Liver (tissue), 9 donors: ENCODE measurements around the gene TKTL1. TPM values are rescaled to one million over a fixed set of nuclear protein-coding genes. Genes with fewer than 3 reads are reported as not detected.

Experiments used
- DNase-seq: peaks from one replicate; pipeline ENCODE4 v3.0.0-alpha.2; 2017; ENCODE audit warnings: low spot score
- H3K27ac ChIP-seq, 2 donors: one replicate each; pipeline ENCODE4 v1.7.0; 2013; ENCODE audit warnings: inconsistent platforms in 2 of 2, low read length in 2 of 2, control low read depth in 1 of 2, low read depth in 1 of 2, mild to moderate bottlenecking in 1 of 2
- H3K27me3 ChIP-seq, 4 donors: one replicate each; pipeline versions ENCODE4 v1.6.1 to v1.7.0; 2013; ENCODE audit warnings: low read length in 3 of 4, inconsistent platforms in 1 of 4, mild to moderate bottlenecking in 1 of 4, moderate library complexity in 1 of 4; ENCODE audit not compliant: control insufficient read depth in 4 of 4, insufficient read depth in 4 of 4
- H3K36me3 ChIP-seq, 4 donors: one replicate each; pipeline versions ENCODE4 v1.6.1 to v1.7.0; 2013; ENCODE audit warnings: low read length in 3 of 4, mild to moderate bottlenecking in 3 of 4, low read depth in 1 of 4, moderate library complexity in 1 of 4; ENCODE audit not compliant: control insufficient read depth in 4 of 4, insufficient read depth in 3 of 4
- H3K4me1 ChIP-seq, 4 donors: one replicate each; pipeline versions ENCODE4 v1.6.1 to v1.7.0; 2013; ENCODE audit warnings: low read length in 3 of 4, mild to moderate bottlenecking in 3 of 4, moderate library complexity in 1 of 4; ENCODE audit not compliant: control insufficient read depth in 4 of 4, insufficient read depth in 4 of 4
- H3K4me3 ChIP-seq, 3 donors: one replicate each; pipeline versions ENCODE4 v1.6.1 to v1.7.0; 2013; ENCODE audit warnings: low read length in 3 of 3, control low read depth in 1 of 3, low read depth in 1 of 3, mild to moderate bottlenecking in 1 of 3
- H3K9ac ChIP-seq, 2 donors: one replicate each; pipeline ENCODE4 v1.7.0; 2013; ENCODE audit warnings: low read length in 2 of 2, mild to moderate bottlenecking in 2 of 2, moderate library complexity in 2 of 2, control low read depth in 1 of 2, low read depth in 1 of 2
- H3K9me3 ChIP-seq, 4 donors: one replicate each; pipeline versions ENCODE4 v1.6.1 to v1.7.0; 2013; ENCODE audit warnings: low read length in 3 of 4; ENCODE audit not compliant: control insufficient read depth in 4 of 4
- EGR1 ChIP-seq, 2 donors: IDR thresholded peaks; 2 replicates each; pipeline ENCODE4 v1.6.1; 2016 to 2018; ENCODE audit warnings: antibody characterized with exemption in 2 of 2, low read depth in 2 of 2
- FOXA1 ChIP-seq: IDR thresholded peaks from 2 replicates; pipeline ENCODE4 v1.6.1; 2016; ENCODE audit warnings: antibody characterized with exemption
- FOXA2 ChIP-seq: IDR thresholded peaks from 2 replicates; pipeline ENCODE4 v1.6.1; 2016; ENCODE audit warnings: antibody characterized with exemption
- GABPA ChIP-seq, 2 donors: IDR thresholded peaks in 1 of 2; conservative IDR thresholded peaks in 1 of 2; 2 replicates each; pipeline ENCODE4 v1.6.1; 2016; ENCODE audit warnings: antibody characterized with exemption in 2 of 2, mild to moderate bottlenecking in 1 of 2, moderate library complexity in 1 of 2
- HNF4A ChIP-seq, 2 donors: conservative IDR thresholded peaks; 2 replicates each; pipeline ENCODE4 v1.6.1; 2016; ENCODE audit warnings: antibody characterized with exemption in 2 of 2, mild to moderate bottlenecking in 2 of 2
- HNF4G ChIP-seq: IDR thresholded peaks from 2 replicates; pipeline ENCODE4 v1.6.1; 2016; ENCODE audit warnings: antibody characterized with exemption
- JUND ChIP-seq, 2 donors: IDR thresholded peaks; 2 replicates each; pipeline ENCODE4 v1.6.1; 2016; ENCODE audit warnings: antibody characterized with exemption in 2 of 2
- RAD21 ChIP-seq, 2 donors: IDR thresholded peaks; 2 replicates each; pipeline ENCODE4 v1.6.1; 2016; ENCODE audit warnings: antibody characterized with exemption in 2 of 2, mild to moderate bottlenecking in 2 of 2
- RXRA ChIP-seq, 2 donors: IDR thresholded peaks; 2 replicates each; pipeline ENCODE4 v1.6.1; 2017 to 2018; ENCODE audit warnings: antibody characterized with exemption in 2 of 2, mild to moderate bottlenecking in 1 of 2
- SP1 ChIP-seq: IDR thresholded peaks from 2 replicates; pipeline ENCODE4 v1.6.1; 2018; ENCODE audit warnings: antibody characterized with exemption, mild to moderate bottlenecking
- TAF1 ChIP-seq: conservative IDR thresholded peaks from 2 replicates; pipeline ENCODE4 v1.6.1; 2016; ENCODE audit warnings: antibody characterized with exemption, mild to moderate bottlenecking
- YY1 ChIP-seq: IDR thresholded peaks from 2 replicates; pipeline ENCODE4 v1.6.1; 2016; ENCODE audit warnings: antibody characterized with exemption, mild to moderate bottlenecking
- WGBS: extraction: QIAGEN DNeasy Blood & Tissue Kit; methylation state at CpG from one replicate; pipeline ENCODE4 v1.1.7; 2013; 5-methylcytosine and 5-hydroxymethylcytosine counted together
- polyA plus RNA-seq, 2 donors: library from polyadenylated mRNA; stranded (reverse) in 1 of 2; unstranded in 1 of 2; fragments of 200-250 nt in 1 of 2; fragments of >200 nt in 1 of 2; fragmentation: Nextera tagmentation in 1 of 2; extraction: Ambion mirVana in 1 of 2; gene quantifications; one replicate each; pipeline versions ENCODE4 v1.2.1 to v1.2.3, GENCODE V29; 2013 to 2015
- total RNA-seq, 2 donors: library from RNA; depleted of rRNA; stranded (reverse); fragments of >200 nt; gene quantifications; one replicate each; pipeline ENCODE4 v1.2.3, GENCODE V29; 2014
- TF ChIP-seq, protein P1 (sequence below): IDR thresholded peaks from 2 replicates; pipeline ENCODE4 v1.6.1; 2016; ENCODE audit warnings: antibody characterized with exemption
- TF ChIP-seq, protein P2 (sequence below): fragments of 150-350 bp; IDR thresholded peaks from 2 replicates; pipeline ENCODE4 v1.5.1; 2017; ENCODE audit warnings: improper control_type of control experiment, low read depth, low read length; ENCODE audit not compliant: missing input control
- TF ChIP-seq, protein P3 (sequence below): IDR thresholded peaks from 2 replicates; pipeline ENCODE4 v1.6.1; 2016; ENCODE audit warnings: antibody characterized with exemption
- TF ChIP-seq, protein P4 (sequence below): IDR thresholded peaks from 2 replicates; pipeline ENCODE4 v1.6.1; 2016; ENCODE audit warnings: antibody characterized with exemption, mild to moderate bottlenecking
- donor health status: healthy.
- donor health status: healthy.
- donor health status: healthy.
- donor health status: healthy.
- donor health status: healthy.

The TKTL1 gene
- total and polyA plus RNA-seq, 4 donors: under 0.01 TPM; not detected in 3

DNA sequence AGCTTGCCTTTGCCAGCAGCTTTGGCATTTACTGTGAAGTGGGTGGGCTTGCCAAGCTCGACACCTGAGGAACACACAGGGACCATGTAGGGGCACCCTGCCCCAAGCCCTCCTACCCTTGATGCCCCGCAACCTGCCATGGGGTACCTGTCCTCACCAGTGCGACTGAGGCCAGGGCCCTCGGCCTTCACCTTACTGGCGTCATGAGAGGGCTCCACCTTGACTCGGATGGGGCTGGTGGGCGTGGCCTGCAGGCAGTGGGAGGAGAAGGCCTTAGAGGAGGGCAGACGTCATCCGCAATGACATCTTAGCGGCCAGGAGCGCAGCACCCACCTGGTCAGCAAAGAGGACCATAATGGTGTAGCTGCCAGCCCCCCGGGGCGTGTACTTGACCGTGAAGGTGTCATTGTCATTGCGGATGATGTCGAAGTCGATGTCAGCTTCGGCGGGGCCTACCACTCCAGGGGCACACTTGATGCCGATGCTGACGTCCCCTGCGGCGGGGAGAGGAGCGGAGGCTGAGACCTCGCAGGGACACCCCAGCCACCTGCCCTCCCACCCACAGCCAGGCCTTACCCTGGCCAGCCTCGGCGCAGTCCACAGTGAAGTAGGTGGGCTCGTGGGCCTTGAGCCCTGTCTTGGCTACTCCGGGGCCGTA, 66.6 kb downstream of the TKTL1 start:
- 91% methylated on average over 30 of the region's 30 CpGs for WGBS
- Histone ChIP-seq H3K9me3 (no peaks in the 10 kb centered on the region), H3K4me1 (peaks cover 6 to 29% (median 14%) of the 10 kb centered on the region in 4 donors), H3K27me3 (no peaks in the 10 kb centered on the region), H3K9ac (no peak overlapping the region), H3K36me3 (peaks cover 0 to 2% (median 0%) of the 10 kb centered on the region in 4 donors), H3K27ac (no peak overlapping the region), H3K4me3 (no peak overlapping the region)
- DNase-seq: no peak
- TF ChIP-seq, protein P1, sequence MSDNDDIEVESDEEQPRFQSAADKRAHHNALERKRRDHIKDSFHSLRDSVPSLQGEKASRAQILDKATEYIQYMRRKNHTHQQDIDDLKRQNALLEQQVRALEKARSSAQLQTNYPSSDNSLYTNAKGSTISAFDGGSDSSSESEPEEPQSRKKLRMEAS: no peak
- TF ChIP-seq GABPA (IDR thresholded peaks at IDR 0.05 in 1 of 2, conservative IDR thresholded peaks at IDR 0.05 in 1 of 2) (no peak), RXRA (IDR thresholded peaks at IDR 0.05) (no peak), HNF4G (no peak), FOXA2 (no peak), JUND (IDR thresholded peaks at IDR 0.05) (no peak), YY1 (no peak), FOXA1 (no peak), RAD21 (IDR thresholded peaks at IDR 0.05) (no peak)
- TF ChIP-seq, protein P2, sequence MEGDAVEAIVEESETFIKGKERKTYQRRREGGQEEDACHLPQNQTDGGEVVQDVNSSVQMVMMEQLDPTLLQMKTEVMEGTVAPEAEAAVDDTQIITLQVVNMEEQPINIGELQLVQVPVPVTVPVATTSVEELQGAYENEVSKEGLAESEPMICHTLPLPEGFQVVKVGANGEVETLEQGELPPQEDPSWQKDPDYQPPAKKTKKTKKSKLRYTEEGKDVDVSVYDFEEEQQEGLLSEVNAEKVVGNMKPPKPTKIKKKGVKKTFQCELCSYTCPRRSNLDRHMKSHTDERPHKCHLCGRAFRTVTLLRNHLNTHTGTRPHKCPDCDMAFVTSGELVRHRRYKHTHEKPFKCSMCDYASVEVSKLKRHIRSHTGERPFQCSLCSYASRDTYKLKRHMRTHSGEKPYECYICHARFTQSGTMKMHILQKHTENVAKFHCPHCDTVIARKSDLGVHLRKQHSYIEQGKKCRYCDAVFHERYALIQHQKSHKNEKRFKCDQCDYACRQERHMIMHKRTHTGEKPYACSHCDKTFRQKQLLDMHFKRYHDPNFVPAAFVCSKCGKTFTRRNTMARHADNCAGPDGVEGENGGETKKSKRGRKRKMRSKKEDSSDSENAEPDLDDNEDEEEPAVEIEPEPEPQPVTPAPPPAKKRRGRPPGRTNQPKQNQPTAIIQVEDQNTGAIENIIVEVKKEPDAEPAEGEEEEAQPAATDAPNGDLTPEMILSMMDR: no peak
- TF ChIP-seq, protein P3, sequence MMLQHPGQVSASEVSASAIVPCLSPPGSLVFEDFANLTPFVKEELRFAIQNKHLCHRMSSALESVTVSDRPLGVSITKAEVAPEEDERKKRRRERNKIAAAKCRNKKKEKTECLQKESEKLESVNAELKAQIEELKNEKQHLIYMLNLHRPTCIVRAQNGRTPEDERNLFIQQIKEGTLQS: no peak
- TF ChIP-seq, protein P4, sequence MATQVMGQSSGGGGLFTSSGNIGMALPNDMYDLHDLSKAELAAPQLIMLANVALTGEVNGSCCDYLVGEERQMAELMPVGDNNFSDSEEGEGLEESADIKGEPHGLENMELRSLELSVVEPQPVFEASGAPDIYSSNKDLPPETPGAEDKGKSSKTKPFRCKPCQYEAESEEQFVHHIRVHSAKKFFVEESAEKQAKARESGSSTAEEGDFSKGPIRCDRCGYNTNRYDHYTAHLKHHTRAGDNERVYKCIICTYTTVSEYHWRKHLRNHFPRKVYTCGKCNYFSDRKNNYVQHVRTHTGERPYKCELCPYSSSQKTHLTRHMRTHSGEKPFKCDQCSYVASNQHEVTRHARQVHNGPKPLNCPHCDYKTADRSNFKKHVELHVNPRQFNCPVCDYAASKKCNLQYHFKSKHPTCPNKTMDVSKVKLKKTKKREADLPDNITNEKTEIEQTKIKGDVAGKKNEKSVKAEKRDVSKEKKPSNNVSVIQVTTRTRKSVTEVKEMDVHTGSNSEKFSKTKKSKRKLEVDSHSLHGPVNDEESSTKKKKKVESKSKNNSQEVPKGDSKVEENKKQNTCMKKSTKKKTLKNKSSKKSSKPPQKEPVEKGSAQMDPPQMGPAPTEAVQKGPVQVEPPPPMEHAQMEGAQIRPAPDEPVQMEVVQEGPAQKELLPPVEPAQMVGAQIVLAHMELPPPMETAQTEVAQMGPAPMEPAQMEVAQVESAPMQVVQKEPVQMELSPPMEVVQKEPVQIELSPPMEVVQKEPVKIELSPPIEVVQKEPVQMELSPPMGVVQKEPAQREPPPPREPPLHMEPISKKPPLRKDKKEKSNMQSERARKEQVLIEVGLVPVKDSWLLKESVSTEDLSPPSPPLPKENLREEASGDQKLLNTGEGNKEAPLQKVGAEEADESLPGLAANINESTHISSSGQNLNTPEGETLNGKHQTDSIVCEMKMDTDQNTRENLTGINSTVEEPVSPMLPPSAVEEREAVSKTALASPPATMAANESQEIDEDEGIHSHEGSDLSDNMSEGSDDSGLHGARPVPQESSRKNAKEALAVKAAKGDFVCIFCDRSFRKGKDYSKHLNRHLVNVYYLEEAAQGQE: no peak

- Histone ChIP-seq H3K9me3 (no peaks in the 10 kb centered on the region), H3K27ac (no peak overlapping the region), H3K27me3 (no peaks in the 10 kb centered on the region), H3K36me3 (peaks cover 0 to 2% (median 0%) of the 10 kb centered on the region in 4 donors), H3K4me1 (peaks cover 5 to 15% (median 6%) of the 10 kb centered on the region in 4 donors), H3K9ac (no peak overlapping the region), H3K4me3 (no peak overlapping the region)
- WGBS: 78% methylated on average over 20 of the region's 20 CpGs
- no peak for DNase-seq
- TF ChIP-seq EGR1 (IDR thresholded peaks at IDR 0.05; ENCODE audit: low read depth in 2 of 2): no peak
- TF ChIP-seq SP1: no peak
- no peak for TF ChIP-seq TAF1
- TF ChIP-seq, protein P2: no peak
- TF ChIP-seq HNF4A (conservative IDR thresholded peaks at IDR 0.05): no peak
- TF ChIP-seq JUND (IDR thresholded peaks at IDR 0.05): no peak
- TF ChIP-seq, protein P1: no peak
- no peak for TF ChIP-seq HNF4G
- TF ChIP-seq, protein P4: no peak
- no peak for TF ChIP-seq FOXA1
- TF ChIP-seq, protein P3: no peak
- no peak for TF ChIP-seq YY1
- TF ChIP-seq RXRA (IDR thresholded peaks at IDR 0.05): no peak
- no peak for TF ChIP-seq GABPA (IDR thresholded peaks at IDR 0.05 in 1 of 2, conservative IDR thresholded peaks at IDR 0.05 in 1 of 2)
- no peak for TF ChIP-seq FOXA2
Observed at GRCh38 chrX:154363706-154364439, 68.3 kb downstream of the TKTL1 start.
